Kidney epithelial cell (primary cell): Measurements from ENCODE around the gene HSD11B1. TPM values are rescaled to one million over a fixed set of nuclear protein-coding genes. Genes with fewer than 3 reads are reported as not detected.

ENCODE experiments used
- DNase-seq: peaks from one replicate; pipeline ENCODE4 v3.0.0-alpha.2; 2010; ENCODE audit warnings: low read depth
- H3K27me3 ChIP-seq: 2 replicates; pipeline ENCODE4 v1.6.0; 2011; ENCODE audit warnings: low read length; ENCODE audit not compliant: control insufficient read depth, insufficient read depth
- H3K36me3 ChIP-seq: 2 replicates; pipeline ENCODE4 v1.5.1; 2011; ENCODE audit warnings: low read length; ENCODE audit not compliant: control insufficient read depth, insufficient read depth
- H3K4me3 ChIP-seq: 2 replicates; pipeline ENCODE4 v1.5.1; 2011; ENCODE audit warnings: low read depth, mild to moderate bottlenecking, control low read depth, low read length
- CTCF ChIP-seq: IDR thresholded peaks from 2 replicates; pipeline ENCODE4 v1.5.1; 2011; ENCODE audit warnings: mild to moderate bottlenecking, moderate library complexity, low read length, control low read depth, inconsistent platforms; ENCODE audit not compliant: insufficient read depth, poor library complexity, severe bottlenecking
- total RNA-seq: library from RNA; depleted of rRNA; stranded (reverse); fragments of >200 nt; gene quantifications from 2 replicates; pipeline ENCODE4 v1.2.3, GENCODE V29; 2015

HSD11B1 gene
- total RNA-seq, 1 donor from 2014 or later, result 2.1 TPM

GRCh38 chr1:209685821-209686220, 18.8 kb upstream of the HSD11B1 start:
- Histone ChIP-seq H3K4me3 (no peak overlapping the region), H3K36me3 (no peaks in the 10 kb centered on the region), H3K27me3 (no peaks in the 10 kb centered on the region)
- TF ChIP-seq CTCF, result no peak
- DNase-seq, result no peak

GRCh38 chr1:209686322-209686721, 18.3 kb upstream of the HSD11B1 start:
- TF ChIP-seq CTCF, result no peak
- H3K36me3 ChIP-seq, result no peaks in the 10 kb centered on the region
- no peaks in the 10 kb centered on the region for H3K27me3 ChIP-seq
- no peak overlapping the region for H3K4me3 ChIP-seq
- DNase-seq, result no peak

GRCh38 chr1:209688746-209689234, 15.9 kb upstream of the HSD11B1 start:
- Histone ChIP-seq H3K27me3 (peaks cover 4% of the 10 kb centered on the region), H3K4me3 (no peak overlapping the region), H3K36me3 (no peaks in the 10 kb centered on the region)
- no peak for TF ChIP-seq CTCF
- DNase-seq, result no peak

- Histone ChIP-seq H3K4me3 (no peak overlapping the region), H3K36me3 (no peaks in the 10 kb centered on the region), H3K27me3 (peaks cover 4% of the 10 kb centered on the region)
- no peak for DNase-seq
- no peak for TF ChIP-seq CTCF
Observed at GRCh38 chr1:209689477-209689876, 15.2 kb upstream of the HSD11B1 start.

- Histone ChIP-seq H3K27me3 (peaks cover 4% of the 10 kb centered on the region), H3K4me3 (no peak overlapping the region), H3K36me3 (no peaks in the 10 kb centered on the region)
- no peak for TF ChIP-seq CTCF
- DNase-seq, result no peak
Observed at GRCh38 chr1:209691237-209691636, 13.4 kb upstream of the HSD11B1 start.

- DNase-seq, result no peak
- H3K36me3 ChIP-seq, result no peaks in the 10 kb centered on the region
- TF ChIP-seq CTCF, result no peak
- no peak overlapping the region for H3K4me3 ChIP-seq
- peaks cover 4% of the 10 kb centered on the region for H3K27me3 ChIP-seq
Observed at GRCh38 chr1:209692296-209692695, 12.3 kb upstream of the HSD11B1 start.
